Measurements from ENCODE around the gene DAP3. TPM values are rescaled to one million over a fixed set of nuclear protein-coding genes. Genes with fewer than 3 reads are reported as not detected.

The DAP3 gene
- total and polyA plus RNA-seq, 2 of the 13 experiments (the other 11 are each of a cell fraction or from before 2014, with no cell fraction given), result 129 to 133 TPM

- TF ChIP-seq E2F2 (CRISPR knock-in tag; IDR thresholded peaks at IDR 0.05; ENCODE audit: borderline replicate concordance), result no peak
- TF ChIP-seq SETDB1 (CRISPR knock-in tag; IDR thresholded peaks at IDR 0.05; ENCODE audit: borderline replicate concordance), result no peak
- peak; percentile 82; the same call in 1 of the 2 replicates for TF ChIP-seq ZNF619 (CRISPR knock-in tag; IDR thresholded peaks at IDR 0.05)
- no peak for TF ChIP-seq ZNF484 (CRISPR knock-in tag; IDR thresholded peaks at IDR 0.05; ENCODE audit: borderline replicate concordance, low read depth)
- no peak for TF ChIP-seq FOXP4 (CRISPR knock-in tag; IDR thresholded peaks at IDR 0.05)
- no peak for TF ChIP-seq ATF6 (CRISPR knock-in tag; conservative IDR thresholded peaks at IDR 0.05)
- no peak for TF ChIP-seq HNRNPUL1 (IDR thresholded peaks at IDR 0.05; ENCODE audit: low read depth, low read length)
- peak; percentile 20; the same call in 1 of the 2 replicates for TF ChIP-seq MXD1 (CRISPR knock-in tag; IDR thresholded peaks at IDR 0.05)
- no peak for TF ChIP-seq ZNF777 (CRISPR knock-in tag; IDR thresholded peaks at IDR 0.05)
- TF ChIP-seq RNF219 (CRISPR knock-in tag; IDR thresholded peaks at IDR 0.05), result no peak
- TF ChIP-seq SMAD1 (CRISPR knock-in tag; IDR thresholded peaks at IDR 0.05; ENCODE audit: borderline replicate concordance, low read depth), result 0 out of 2 replicates have a peak, but pooled peaks have one; percentile 26
- no peak for TF ChIP-seq MED8 (CRISPR knock-in tag; IDR thresholded peaks at IDR 0.05; ENCODE audit: insufficient replicate concordance)
- peak; percentile 94 for TF ChIP-seq GABPB1 (CRISPR knock-in tag; IDR thresholded peaks at IDR 0.05)
- no peak for TF ChIP-seq MED1 (CRISPR knock-in tag; IDR thresholded peaks at IDR 0.05)
- peak; percentile 75; the same call in 1 of the 2 replicates for TF ChIP-seq PHF8 (CRISPR knock-in tag; IDR thresholded peaks at IDR 0.05)
- no peak for TF ChIP-seq MIXL1 (CRISPR knock-in tag; IDR thresholded peaks at IDR 0.05)
- no peak for TF ChIP-seq FOXA1 (IDR thresholded peaks at IDR 0.05)
- no peak for TF ChIP-seq FOXA1 (CRISPR knock-in tag; IDR thresholded peaks at IDR 0.05)
- no peak for TF ChIP-seq ZNF674 (CRISPR knock-in tag; IDR thresholded peaks at IDR 0.05; ENCODE audit: low read depth)
- no peak for TF ChIP-seq MBNL3 (CRISPR knock-in tag; conservative IDR thresholded peaks at IDR 0.05)
- TF ChIP-seq ZSCAN31 (CRISPR knock-in tag; IDR thresholded peaks at IDR 0.05; ENCODE audit: low read depth), result no peak
Measured at GRCh38 chr1:155688324-155689080, 389 bp upstream of the DAP3 start, which contains the start of gene YY1AP1 (continued).
